ENCODE results near the gene VPS4B. TPM values are rescaled to one million over a fixed set of nuclear protein-coding genes. Genes with fewer than 3 reads are reported as not detected.

VPS4B gene
- polyA plus RNA-seq, 3 donors: 15.4 to 48.8 (median 26.7) TPM

GRCh38 chr18:63348508-63349136, 73.7 kb downstream of the VPS4B start:
- H3K27ac ChIP-seq (ENCODE audit: low read depth in 1 of 2, low read length in 2 of 2): no peak overlapping the region
- Mint-ChIP-seq H3K9me3 (no peaks in the 10 kb centered on the region), H3K4me3 (no peak overlapping the region), H3K27ac (peak overlapping the region in 1 of 7 donors; percentile 10), H3K27me3 (ENCODE audit: low read depth in 3 of 3) (peaks cover 0 to 2% (median 0%) of the 10 kb centered on the region in 3 donors), H3K4me1 (peaks cover 2% of the 10 kb centered on the region), H3K36me3 (peaks cover 61 to 79% of the 10 kb centered on the region in 2 donors)
- no peaks in the 10 kb centered on the region for H3K4me1 ChIP-seq (ENCODE audit: control insufficient read depth in 1 of 2, insufficient read depth in 2 of 2, low read length in 2 of 2)
- H2AFZ ChIP-seq (ENCODE audit: insufficient read depth, low read depth, low read length, poor library complexity, severe bottlenecking): no peak overlapping the region
- H3K27me3 ChIP-seq (ENCODE audit: control insufficient read depth in 2 of 2, insufficient read depth in 2 of 2, low read length in 2 of 2): no peaks in the 10 kb centered on the region
- TF ChIP-seq CTCF (IDR thresholded peaks at IDR 0.05): no peak
- H3K79me2 ChIP-seq (ENCODE audit: insufficient read depth, low read length): no peaks in the 10 kb centered on the region
- peaks cover 59 to 89% of the 10 kb centered on the region in 2 donors for H3K36me3 ChIP-seq (replicated peaks in 1 of 2; ENCODE audit: control insufficient read depth in 1 of 2, insufficient read depth in 2 of 2, low read length in 2 of 2)
- no peak overlapping the region for H3K9ac ChIP-seq (ENCODE audit: insufficient read depth, low read length, poor library complexity, severe bottlenecking)
- no peaks in the 10 kb centered on the region for H4K20me1 ChIP-seq (ENCODE audit: insufficient read depth, low read length)
- no peak overlapping the region for H3K4me3 ChIP-seq (replicated peaks in 1 of 3; ENCODE audit: low read depth in 2 of 3, low read length in 3 of 3)
- no peaks in the 10 kb centered on the region for H3K9me3 ChIP-seq (replicated peaks in 1 of 2; ENCODE audit: control insufficient read depth in 1 of 2, insufficient read depth in 1 of 2, low read length in 2 of 2)
- WGBS (ENCODE audit: insufficient coverage): 96% methylated on average over 5 of the region's 7 CpGs
- DNase-seq: no peak
- no peak overlapping the region for H3K4me2 ChIP-seq (replicated peaks; ENCODE audit: extremely low read depth, low read length, poor library complexity, severe bottlenecking)
- intact Hi-C loops (cut with micrococcal nuclease): no loop called here

- Histone ChIP-seq H3K9me3 (replicated peaks in 1 of 2; ENCODE audit: control insufficient read depth in 1 of 2, insufficient read depth in 1 of 2, low read length in 2 of 2) (no peaks in the 10 kb centered on the region), H3K4me1 (ENCODE audit: control insufficient read depth in 1 of 2, insufficient read depth in 2 of 2, low read length in 2 of 2) (no peaks in the 10 kb centered on the region), H3K4me2 (replicated peaks; ENCODE audit: extremely low read depth, low read length, poor library complexity, severe bottlenecking) (no peak overlapping the region), H4K20me1 (ENCODE audit: insufficient read depth, low read length) (no peaks in the 10 kb centered on the region), H3K27me3 (ENCODE audit: control insufficient read depth in 2 of 2, insufficient read depth in 2 of 2, low read length in 2 of 2) (no peaks in the 10 kb centered on the region), H3K9ac (ENCODE audit: insufficient read depth, low read length, poor library complexity, severe bottlenecking) (no peak overlapping the region), H2AFZ (ENCODE audit: insufficient read depth, low read depth, low read length, poor library complexity, severe bottlenecking) (no peak overlapping the region), H3K27ac (ENCODE audit: low read depth in 1 of 2, low read length in 2 of 2) (no peak overlapping the region), H3K79me2 (ENCODE audit: insufficient read depth, low read length) (no peaks in the 10 kb centered on the region), H3K4me3 (replicated peaks in 1 of 3; ENCODE audit: low read depth in 2 of 3, low read length in 3 of 3) (no peak overlapping the region), H3K36me3 (replicated peaks in 1 of 2; ENCODE audit: control insufficient read depth in 1 of 2, insufficient read depth in 2 of 2, low read length in 2 of 2) (peaks cover 59 to 86% of the 10 kb centered on the region in 2 donors)
- H3K27me3 Mint-ChIP-seq (ENCODE audit: low read depth in 3 of 3): peaks cover 0 to 2% (median 0%) of the 10 kb centered on the region in 3 donors
- no peaks in the 10 kb centered on the region for H3K9me3 Mint-ChIP-seq
- H3K27ac Mint-ChIP-seq: peak overlapping the region in 2 of 7 donors; percentile 10 to 42
- H3K4me1 Mint-ChIP-seq: peaks cover 2% of the 10 kb centered on the region
- no peak overlapping the region for H3K4me3 Mint-ChIP-seq
- intact Hi-C loops (cut with micrococcal nuclease): no loop called here
- 100% methylated on average over 5 of the region's 7 CpGs for WGBS (ENCODE audit: insufficient coverage)
- TF ChIP-seq CTCF (IDR thresholded peaks at IDR 0.05): no peak
- H3K36me3 Mint-ChIP-seq: peaks cover 63 to 78% of the 10 kb centered on the region in 2 donors
- no peak for DNase-seq
Observed at GRCh38 chr18:63346480-63347183, 75.6 kb downstream of the VPS4B start.
